ENCODE results near the gene YBX1. TPM values are rescaled to one million over a fixed set of nuclear protein-coding genes. Genes with fewer than 3 reads are reported as not detected.

Gene YBX1
- total and polyA plus RNA-seq, 2 of the 13 experiments (the other 11 are each of a cell fraction or from before 2014, with no cell fraction given), result 339 to 628 TPM

DNA sequence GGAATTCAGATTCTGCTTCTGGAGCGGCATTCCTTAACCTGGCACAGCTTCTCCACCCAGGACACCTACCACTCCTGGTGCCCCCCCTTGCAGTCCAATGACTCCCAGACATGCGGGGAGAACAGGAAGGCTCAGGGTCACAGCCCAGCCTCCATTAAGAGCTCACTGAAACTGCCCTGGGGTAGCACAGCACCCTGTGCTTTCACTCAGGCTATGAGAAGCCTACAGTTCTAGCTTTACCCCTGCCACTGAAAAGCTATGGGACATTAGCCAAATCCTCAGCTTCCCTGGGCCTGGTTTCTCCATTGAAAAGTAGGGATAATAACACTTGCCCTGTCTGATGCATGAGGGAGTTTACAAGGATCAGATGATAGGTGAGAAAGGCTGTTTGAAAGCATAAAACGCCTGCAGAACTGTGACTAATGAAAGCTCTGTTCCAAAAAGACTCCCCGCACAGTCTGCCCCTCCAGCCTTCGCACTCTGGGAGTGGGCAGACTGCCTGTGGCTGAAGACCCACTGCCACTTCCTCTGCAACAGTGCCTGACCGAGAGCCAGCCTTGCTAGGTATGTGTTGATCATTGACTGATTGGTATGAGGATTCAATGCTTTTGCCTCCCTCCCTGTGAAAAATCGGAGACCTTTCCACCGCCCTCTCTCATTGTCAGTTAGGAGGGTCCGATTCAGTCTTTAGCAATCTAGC lies 60.5 kb downstream of the YBX1 start:
- in situ Hi-C loops (cut with HindIII; ENCODE audit: extremely low pct_ligation_motif_present, low pct_unique_long_range_greater_than_20kb), result loop anchor here (10.0 to 25.0 kb wide), 2 partner anchors 405 to 598 kb away; partner anchors contain the start of gene FOXJ3
- TF ChIP-seq ZNF614 (CRISPR knock-in tag; IDR thresholded peaks at IDR 0.05; ENCODE audit: borderline replicate concordance) (no peak), SOX5 (CRISPR knock-in tag; IDR thresholded peaks at IDR 0.05; ENCODE audit: borderline replicate concordance) (no peak), ZNF496 (CRISPR knock-in tag; IDR thresholded peaks at IDR 0.05; ENCODE audit: insufficient replicate concordance) (no peak), MIXL1 (CRISPR knock-in tag; IDR thresholded peaks at IDR 0.05) (no peak), RBFOX2 (IDR thresholded peaks at IDR 0.05; ENCODE audit: low read depth, low read length) (no peak)
- TF ChIP-seq, protein P1, sequence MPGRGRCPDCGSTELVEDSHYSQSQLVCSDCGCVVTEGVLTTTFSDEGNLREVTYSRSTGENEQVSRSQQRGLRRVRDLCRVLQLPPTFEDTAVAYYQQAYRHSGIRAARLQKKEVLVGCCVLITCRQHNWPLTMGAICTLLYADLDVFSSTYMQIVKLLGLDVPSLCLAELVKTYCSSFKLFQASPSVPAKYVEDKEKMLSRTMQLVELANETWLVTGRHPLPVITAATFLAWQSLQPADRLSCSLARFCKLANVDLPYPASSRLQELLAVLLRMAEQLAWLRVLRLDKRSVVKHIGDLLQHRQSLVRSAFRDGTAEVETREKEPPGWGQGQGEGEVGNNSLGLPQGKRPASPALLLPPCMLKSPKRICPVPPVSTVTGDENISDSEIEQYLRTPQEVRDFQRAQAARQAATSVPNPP (CRISPR knock-in tag; IDR thresholded peaks at IDR 0.05), result no peak
- TF ChIP-seq, protein P2, sequence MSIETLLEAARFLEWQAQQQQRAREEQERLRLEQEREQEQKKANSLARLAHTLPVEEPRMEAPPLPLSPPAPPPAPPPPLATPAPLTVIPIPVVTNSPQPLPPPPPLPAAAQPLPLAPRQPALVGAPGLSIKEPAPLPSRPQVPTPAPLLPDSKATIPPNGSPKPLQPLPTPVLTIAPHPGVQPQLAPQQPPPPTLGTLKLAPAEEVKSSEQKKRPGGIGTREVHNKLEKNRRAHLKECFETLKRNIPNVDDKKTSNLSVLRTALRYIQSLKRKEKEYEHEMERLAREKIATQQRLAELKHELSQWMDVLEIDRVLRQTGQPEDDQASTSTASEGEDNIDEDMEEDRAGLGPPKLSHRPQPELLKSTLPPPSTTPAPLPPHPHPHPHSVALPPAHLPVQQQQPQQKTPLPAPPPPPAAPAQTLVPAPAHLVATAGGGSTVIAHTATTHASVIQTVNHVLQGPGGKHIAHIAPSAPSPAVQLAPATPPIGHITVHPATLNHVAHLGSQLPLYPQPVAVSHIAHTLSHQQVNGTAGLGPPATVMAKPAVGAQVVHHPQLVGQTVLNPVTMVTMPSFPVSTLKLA (IDR thresholded peaks at IDR 0.05), result no peak
- TF ChIP-seq, protein P3, sequence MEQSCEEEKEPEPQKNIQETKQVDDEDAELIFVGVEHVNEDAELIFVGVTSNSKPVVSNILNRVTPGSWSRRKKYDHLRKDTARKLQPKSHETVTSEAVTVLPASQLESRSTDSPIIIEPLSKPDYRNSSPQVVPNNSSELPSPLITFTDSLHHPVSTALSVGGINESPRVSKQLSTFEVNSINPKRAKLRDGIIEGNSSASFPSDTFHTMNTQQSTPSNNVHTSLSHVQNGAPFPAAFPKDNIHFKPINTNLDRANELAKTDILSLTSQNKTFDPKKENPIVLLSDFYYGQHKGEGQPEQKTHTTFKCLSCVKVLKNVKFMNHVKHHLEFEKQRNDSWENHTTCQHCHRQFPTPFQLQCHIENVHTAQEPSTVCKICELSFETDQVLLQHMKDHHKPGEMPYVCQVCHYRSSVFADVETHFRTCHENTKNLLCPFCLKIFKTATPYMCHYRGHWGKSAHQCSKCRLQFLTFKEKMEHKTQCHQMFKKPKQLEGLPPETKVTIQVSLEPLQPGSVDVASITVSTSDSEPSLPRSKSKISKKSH (CRISPR knock-in tag; IDR thresholded peaks at IDR 0.05; ENCODE audit: borderline replicate concordance), result no peak
- TF ChIP-seq, protein P4, sequence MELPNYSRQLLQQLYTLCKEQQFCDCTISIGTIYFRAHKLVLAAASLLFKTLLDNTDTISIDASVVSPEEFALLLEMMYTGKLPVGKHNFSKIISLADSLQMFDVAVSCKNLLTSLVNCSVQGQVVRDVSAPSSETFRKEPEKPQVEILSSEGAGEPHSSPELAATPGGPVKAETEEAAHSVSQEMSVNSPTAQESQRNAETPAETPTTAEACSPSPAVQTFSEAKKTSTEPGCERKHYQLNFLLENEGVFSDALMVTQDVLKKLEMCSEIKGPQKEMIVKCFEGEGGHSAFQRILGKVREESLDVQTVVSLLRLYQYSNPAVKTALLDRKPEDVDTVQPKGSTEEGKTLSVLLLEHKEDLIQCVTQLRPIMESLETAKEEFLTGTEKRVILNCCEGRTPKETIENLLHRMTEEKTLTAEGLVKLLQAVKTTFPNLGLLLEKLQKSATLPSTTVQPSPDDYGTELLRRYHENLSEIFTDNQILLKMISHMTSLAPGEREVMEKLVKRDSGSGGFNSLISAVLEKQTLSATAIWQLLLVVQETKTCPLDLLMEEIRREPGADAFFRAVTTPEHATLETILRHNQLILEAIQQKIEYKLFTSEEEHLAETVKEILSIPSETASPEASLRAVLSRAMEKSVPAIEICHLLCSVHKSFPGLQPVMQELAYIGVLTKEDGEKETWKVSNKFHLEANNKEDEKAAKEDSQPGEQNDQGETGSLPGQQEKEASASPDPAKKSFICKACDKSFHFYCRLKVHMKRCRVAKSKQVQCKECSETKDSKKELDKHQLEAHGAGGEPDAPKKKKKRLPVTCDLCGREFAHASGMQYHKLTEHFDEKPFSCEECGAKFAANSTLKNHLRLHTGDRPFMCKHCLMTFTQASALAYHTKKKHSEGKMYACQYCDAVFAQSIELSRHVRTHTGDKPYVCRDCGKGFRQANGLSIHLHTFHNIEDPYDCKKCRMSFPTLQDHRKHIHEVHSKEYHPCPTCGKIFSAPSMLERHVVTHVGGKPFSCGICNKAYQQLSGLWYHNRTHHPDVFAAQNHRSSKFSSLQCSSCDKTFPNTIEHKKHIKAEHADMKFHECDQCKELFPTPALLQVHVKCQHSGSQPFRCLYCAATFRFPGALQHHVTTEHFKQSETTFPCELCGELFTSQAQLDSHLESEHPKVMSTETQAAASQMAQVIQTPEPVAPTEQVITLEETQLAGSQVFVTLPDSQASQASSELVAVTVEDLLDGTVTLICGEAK (IDR thresholded peaks at IDR 0.05), result no peak
- TF ChIP-seq, protein P4 (CRISPR knock-in tag; IDR thresholded peaks at IDR 0.05), result no peak

More for the DNA sequence above, 60.5 kb downstream of the YBX1 start:
- FAIRE-seq, result no peak
- CTCF ChIA-PET (ENCODE audit: low intra/inter-chr PET ratio, low total read pairs), result no interaction called here
- Histone ChIP-seq H3K36me3 (replicated peaks in 1 of 2; ENCODE audit: control insufficient read depth in 1 of 2, insufficient read depth in 2 of 2, low read length in 2 of 2) (peaks cover 5 to 18% of the 10 kb centered on the region in 2 experiments; a peak in 3 of 5 replicates), H3K9ac (ENCODE audit: insufficient read depth, low read depth, low read length) (no peak overlapping the region), H3K9me3 (ENCODE audit: low read length) (no peaks in the 10 kb centered on the region), H2AFZ (ENCODE audit: low read length) (no peak overlapping the region), H3K27ac (ENCODE audit: extremely low read length, insufficient read depth, low read length) (no peak overlapping the region), H3K4me3 (replicated peaks in 1 of 3; ENCODE audit: insufficient read depth in 1 of 3, low read depth in 2 of 3, low read length in 3 of 3) (no peak overlapping the region), H3K79me2 (ENCODE audit: insufficient read depth, low read length) (no peaks in the 10 kb centered on the region), H3K4me2 (ENCODE audit: low read depth, low read length) (peak overlapping the region; percentile 49; the same call in 1 of the 2 replicates), H3K27me3 (ENCODE audit: control insufficient read depth in 1 of 2, insufficient read depth in 2 of 2, low read length in 2 of 2) (no peaks in the 10 kb centered on the region), H4K20me1 (ENCODE audit: insufficient read depth, low read length) (no peaks in the 10 kb centered on the region), H3K4me1 (ENCODE audit: insufficient read depth, low read length) (peaks cover 56% of the 10 kb centered on the region)
- no peak for DNase-seq (ENCODE audit: low spot score)
- no TSS peak for BruUV-seq (replicated peaks)
- ATAC-seq, result no peak
- POLR2A ChIA-PET, result interaction anchor here (0.9 to 1.3 kb wide), 2 partner anchors 24 to 61 kb away, joined by 3 to 4 read pairs; partner anchors contain the start of genes C1orf50, P3H1 and YBX1
- intact Hi-C loops (cut with micrococcal nuclease; ENCODE audit: unreplicated experiment), result loop anchor here (5.0 to 10.0 kb wide), 2 partner anchors 165 to 408 kb away; partner anchors contain the start of gene FOXJ3
- 71% methylated on average over 8 of the region's 9 CpGs for WGBS (ENCODE audit: low lambda C conversion rate)

Measured in HepG2 (cell line).